Skeletal muscle cell (primary cell): ENCODE data around the gene OR52D1.

Experiments
- DNase-seq: peaks from one replicate; pipeline ENCODE4 v3.0.0-alpha.2; 2010; ENCODE audit warnings: low read depth
- H3K4me3 ChIP-seq: 2 replicates; pipeline ENCODE4 v1.5.1; 2011; ENCODE audit warnings: low read depth, mild to moderate bottlenecking, control low read depth, low read length, moderate library complexity

Gene OR52D1

GRCh38 chr11:5488385-5488784, at the start of gene OR52D1:
Gene OR52D1 (plus strand): TSS chr11:5488685. CDS start chr11:5488707, 22 bp downstream.
- no peak for DNase-seq
- no peak within 1 kb of the TSS for H3K4me3 ChIP-seq

DNA sequence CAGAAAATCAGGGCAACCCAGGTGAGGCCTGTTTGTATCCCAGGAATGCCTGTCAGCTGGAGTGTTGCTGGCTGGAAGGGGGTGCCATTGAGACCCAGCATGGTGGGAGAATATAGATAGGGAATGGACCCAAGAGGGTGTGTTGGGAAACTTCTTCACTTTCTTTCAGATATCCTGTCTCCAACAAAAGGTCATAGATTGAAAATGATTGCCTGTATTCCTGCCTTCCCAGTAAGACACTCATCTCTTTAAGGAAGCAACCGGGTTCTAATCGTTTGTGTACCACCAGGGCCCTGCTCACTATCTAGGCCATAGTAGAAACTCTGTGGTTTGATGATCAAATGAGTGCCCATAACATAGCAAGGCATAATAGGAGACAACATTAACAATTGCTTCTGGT, 47.1 kb upstream of the OR52D1 start, which contains the start of gene OR51I1:
TSS of gene OR51I1 (minus strand) at position 101 of the 400 bp plus-strand sequence. CDS start at position 101, 0 bp downstream.
- no peak for DNase-seq
- no peak within 1 kb of the TSS for H3K4me3 ChIP-seq

DNA sequence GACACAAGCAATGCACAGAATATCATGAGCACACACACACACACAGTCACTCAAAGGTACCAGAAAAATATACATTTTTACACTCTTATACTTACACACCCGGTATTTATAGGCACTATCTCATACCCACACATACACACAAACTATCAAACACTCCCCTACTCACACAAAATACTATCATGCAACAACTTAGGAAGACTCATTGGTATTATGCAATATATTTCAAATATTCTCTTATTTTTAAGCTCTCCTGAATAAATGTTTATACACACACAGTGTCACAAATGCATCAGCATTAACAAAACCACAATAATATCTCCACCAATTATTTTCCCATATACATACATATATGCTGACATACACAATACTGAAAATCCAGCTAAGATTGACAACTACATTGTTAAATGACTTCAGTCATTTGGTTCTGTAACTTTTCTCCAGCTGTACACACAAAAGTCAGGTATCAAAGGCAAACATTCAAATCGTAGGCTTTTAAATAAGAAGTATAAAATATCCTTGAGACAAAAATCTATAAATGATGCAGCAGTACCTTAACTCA, 44.6 kb upstream of the OR52D1 start:
- no peak for DNase-seq
- no peak overlapping the region for H3K4me3 ChIP-seq

DNA sequence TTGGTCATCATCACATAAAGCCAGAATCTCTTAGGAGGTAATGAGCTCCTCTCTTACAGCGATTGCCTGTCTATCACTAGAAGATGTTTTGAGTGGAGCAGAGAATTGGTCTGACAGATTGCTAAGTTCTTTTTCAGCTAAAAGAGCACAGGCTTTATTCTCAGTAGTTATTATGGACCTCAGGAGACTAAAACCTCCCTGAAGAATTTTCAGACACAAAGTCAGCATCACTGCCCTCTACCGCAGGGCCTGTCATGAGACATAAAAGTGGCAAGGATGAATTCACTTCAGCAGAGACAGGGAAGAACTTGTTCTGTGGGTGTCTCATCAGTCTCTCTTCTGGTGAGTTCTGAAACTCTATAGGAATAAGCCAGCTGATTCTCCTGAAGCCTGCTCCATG, 39.5 kb upstream of the OR52D1 start, which contains the start of gene OR51I2:
TSS of gene OR51I2 (plus strand) at position 301 of the 400 bp plus-strand sequence. CDS start 4,166 bp downstream, outside the sequence.
- no peak within 1 kb of the TSS for H3K4me3 ChIP-seq

DNA sequence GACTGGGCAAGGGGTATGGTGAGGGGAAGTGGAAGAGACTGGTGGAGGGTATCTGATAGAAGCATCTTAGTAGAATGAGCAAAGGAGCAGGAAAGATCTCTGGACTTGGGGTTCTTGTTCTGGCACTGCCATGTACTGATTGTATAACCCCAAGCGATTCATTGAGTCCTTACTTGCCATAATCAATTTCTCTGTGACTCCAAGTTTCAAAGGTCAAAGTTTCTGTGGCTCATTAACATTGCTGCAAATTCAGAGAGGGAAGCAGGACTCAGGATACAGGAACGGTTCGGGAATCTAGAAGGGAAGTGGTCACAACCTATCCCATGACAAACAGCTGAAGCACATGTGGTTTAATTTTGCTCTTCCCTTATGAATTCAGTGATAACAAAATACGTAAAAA, 39.1 kb upstream of the OR52D1 start:
- no peak overlapping the region for H3K4me3 ChIP-seq
- DNase-seq, result no peak

More for the DNA sequence above, 39.5 kb upstream of the OR52D1 start, which contains the start of gene OR51I2:
- no peak for DNase-seq

GRCh38 chr11:5460983-5461621, 27.4 kb upstream of the OR52D1 start:
- no peak overlapping the region for H3K4me3 ChIP-seq
- DNase-seq, result no peak

DNA sequence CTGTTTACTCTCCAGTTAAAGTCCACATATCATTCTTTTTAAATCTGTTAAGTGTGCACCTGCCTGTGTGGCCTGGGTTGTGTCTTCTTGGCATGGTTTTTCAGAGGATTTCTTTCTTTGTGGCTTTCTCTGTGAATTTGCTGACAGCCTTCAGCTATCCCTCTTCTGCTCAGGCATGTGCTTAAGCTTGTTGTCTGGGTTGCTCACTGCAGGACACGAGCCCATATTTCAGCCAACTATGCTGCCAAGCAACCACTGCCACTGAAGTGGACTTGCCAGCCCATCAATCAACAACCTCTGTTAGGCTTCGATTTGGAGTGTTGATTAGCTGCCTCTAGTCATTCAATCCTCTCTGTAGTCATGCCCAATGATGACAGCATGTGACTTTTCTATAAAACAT, 21.0 kb upstream of the OR52D1 start:
- H3K4me3 ChIP-seq, result no peak overlapping the region
- no peak for DNase-seq

DNA sequence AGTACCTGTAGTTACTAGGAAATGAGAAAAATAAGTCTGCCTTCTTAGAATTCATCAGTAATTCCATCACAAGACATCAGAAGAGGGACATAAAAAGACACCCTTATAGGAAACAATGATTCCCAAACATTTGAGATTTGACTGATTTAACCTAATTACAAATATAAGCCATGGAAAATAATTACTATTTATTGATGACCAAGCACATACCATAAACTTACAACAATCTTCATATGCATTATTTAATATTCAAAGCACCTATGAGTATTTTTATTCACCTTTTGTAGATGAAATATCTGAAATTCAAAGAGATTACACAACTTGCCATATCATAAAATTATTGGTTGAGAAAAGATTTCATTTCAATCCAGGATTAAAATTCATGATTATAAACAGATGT, 14.6 kb upstream of the OR52D1 start:
- DNase-seq, result no peak
- H3K4me3 ChIP-seq, result no peak overlapping the region

- peak; percentile 12 for DNase-seq
- H3K4me3 ChIP-seq, result no peak overlapping the region
These were observed 12.2 kb upstream of the OR52D1 start for GRCh38 chr11:5476186-5476819.

- no peak overlapping the region for H3K4me3 ChIP-seq
- DNase-seq, result no peak
These were observed 2.5 kb upstream of the OR52D1 start for GRCh38 chr11:5486003-5486402.

DNA sequence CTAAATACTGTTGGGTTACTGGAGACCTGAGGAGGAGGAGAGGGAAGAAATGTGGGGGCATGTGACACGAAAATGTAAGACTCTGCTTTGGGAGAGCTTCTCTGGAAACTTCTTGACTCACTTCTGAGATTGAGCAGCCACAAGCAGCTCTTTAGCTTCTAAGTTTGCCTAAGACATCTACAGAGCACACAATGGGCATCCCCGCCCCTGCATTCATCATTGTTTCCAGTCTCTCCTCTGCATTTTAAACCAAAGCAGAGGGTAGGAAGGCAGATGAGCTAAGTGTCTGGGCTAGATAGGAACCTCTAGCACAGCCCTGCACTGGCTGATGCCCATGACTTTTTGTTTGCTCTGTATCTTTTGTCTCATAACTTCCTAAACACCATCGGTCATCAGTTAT, 2.1 kb upstream of the OR52D1 start:
- H3K4me3 ChIP-seq, result no peak overlapping the region
- no peak for DNase-seq

DNA sequence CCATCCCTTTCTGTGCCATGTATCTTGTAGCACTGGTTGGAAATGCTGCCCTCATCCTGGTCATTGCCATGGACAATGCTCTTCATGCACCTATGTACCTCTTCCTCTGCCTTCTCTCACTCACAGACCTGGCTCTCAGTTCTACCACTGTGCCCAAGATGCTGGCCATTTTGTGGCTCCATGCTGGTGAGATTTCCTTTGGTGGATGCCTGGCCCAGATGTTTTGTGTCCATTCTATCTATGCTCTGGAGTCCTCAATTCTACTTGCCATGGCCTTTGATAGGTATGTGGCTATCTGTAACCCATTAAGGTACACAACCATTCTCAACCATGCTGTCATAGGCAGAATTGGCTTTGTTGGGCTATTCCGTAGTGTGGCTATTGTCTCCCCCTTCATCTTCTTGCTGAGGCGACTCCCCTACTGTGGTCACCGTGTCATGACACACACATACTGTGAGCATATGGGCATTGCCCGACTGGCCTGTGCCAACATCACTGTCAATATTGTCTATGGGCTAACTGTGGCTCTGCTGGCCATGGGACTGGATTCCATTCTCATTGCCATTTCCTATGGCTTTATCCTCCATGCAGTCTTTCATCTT, 414 bp downstream of the OR52D1 start:
- DNase-seq, result no peak
- H3K4me3 ChIP-seq, result no peak overlapping the region

GRCh38 chr11:5489576-5490357, 1.3 kb downstream of the OR52D1 start:
- peak; percentile 25 for DNase-seq
- H3K4me3 ChIP-seq, result no peak overlapping the region

GRCh38 chr11:5499671-5500070, 11.2 kb downstream of the OR52D1 start:
- no peak overlapping the region for H3K4me3 ChIP-seq
- no peak for DNase-seq

DNA sequence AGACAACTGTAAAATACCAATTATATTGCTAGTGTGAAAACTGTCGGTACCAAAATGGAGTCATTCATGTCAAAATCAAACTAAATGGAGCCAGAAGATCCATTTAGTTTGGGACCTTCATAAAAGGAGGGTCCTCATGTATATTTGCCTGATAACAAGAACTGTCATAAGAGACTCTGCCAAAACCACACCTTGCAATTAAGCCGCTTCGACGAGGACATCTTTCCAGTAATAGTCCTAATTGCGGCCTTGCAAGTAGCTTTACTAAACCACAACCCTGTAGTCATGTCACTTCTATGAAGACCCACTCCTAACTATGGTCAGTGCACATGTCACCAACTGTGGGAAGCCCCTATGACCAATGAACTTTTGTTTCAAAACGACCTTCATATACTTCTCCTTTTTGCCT, 11.9 kb downstream of the OR52D1 start:
- no peak for DNase-seq
- H3K4me3 ChIP-seq, result no peak overlapping the region

- no peak for DNase-seq
- H3K4me3 ChIP-seq, result no peak overlapping the region
These were observed 16.0 kb downstream of the OR52D1 start for GRCh38 chr11:5504403-5504921.

GRCh38 chr11:5505363-5506048, 17.0 kb downstream of the OR52D1 start:
- no peak overlapping the region for H3K4me3 ChIP-seq
- no peak for DNase-seq

GRCh38 chr11:5507177-5507932, 18.9 kb downstream of the OR52D1 start:
- no peak overlapping the region for H3K4me3 ChIP-seq
- DNase-seq, result no peak
